CD4-positive, alpha-beta T cell treated with Interleukin-17A for 1 hour (primary cell): ENCODE measurements around the gene C14orf132.

Experiments
- DNase-seq: peaks from one replicate; pipeline ENCODE4 v3.0.0-alpha.2; 2020

The C14orf132 gene

DNA sequence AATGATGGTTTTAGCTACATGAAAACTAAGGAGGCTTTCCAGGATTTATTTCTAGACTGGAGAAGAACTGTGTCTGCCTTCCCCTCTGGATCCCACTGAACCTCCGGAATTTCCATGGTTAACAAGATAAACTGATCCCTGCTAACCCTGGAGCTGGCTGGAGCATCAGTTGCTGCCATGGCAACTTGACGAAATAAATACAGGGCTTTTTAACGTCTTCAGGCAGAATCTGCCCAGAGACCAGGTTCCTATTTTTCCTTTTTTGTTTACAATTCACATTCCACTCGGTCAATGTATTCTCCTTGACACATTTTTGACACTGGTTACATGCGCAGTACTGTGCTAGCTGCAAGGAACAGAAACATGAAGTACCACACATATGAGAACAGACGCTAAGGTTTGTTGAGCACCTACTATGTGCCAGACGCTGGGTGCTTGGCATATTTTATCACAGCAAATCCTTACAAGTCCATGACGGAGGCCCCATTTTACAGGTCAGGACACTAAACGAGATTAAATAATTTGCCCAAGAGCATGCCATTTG lies 1.7 kb downstream of the C14orf132 start:
- no peak for DNase-seq

DNA sequence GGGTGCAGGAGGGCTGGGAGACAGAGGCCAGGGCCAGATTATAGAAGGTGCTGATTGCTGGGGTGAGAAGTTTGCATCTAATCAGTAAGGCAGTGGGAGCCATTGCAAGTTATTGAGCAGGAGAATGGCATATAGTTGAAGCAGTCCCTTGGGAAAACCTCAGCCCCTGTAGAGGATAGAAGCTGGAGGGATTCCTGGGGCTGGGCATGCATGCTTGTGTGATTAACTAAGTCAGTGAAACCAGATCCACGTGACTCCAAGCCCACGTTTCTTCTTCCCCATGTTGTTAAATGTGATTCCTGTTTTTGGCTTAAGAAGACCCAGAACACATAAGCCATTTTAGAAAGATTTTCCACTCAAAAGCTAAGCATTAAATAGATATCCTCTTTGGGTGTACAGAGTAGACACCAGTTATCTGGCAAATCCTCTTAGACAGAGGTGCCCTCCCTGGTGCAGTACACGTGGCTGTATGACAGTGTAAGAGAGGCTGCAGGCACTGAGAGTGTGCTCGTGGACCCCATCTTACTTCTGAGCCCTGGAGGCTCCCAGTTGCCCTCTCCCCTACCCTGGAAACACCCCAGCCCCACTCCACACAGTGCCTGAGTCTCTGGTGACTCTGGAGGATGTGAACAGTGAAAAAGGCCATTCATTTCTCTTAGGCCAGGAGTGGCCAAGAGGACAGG lies 3.2 kb downstream of the C14orf132 start:
- DNase-seq: no peak

DNA sequence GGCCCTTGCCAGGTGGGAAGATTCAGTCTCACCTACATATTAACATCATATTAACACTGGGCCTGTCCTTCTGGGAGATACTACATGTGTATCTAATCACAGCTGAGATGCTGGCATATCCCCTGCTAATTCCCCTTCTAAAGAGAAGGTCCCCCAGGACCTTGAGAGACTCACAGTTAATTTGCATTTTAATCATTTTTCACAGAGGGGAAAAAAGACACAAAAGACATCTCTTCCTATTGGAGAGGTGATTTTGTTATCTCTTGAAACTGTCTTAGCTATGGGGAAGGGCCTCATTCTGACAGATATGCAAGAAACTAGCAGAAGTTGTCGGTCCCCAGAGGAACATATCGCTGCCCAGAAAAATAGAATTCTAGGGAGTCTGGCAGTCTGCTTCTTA lies 7.5 kb downstream of the C14orf132 start:
- DNase-seq: no peak

DNA sequence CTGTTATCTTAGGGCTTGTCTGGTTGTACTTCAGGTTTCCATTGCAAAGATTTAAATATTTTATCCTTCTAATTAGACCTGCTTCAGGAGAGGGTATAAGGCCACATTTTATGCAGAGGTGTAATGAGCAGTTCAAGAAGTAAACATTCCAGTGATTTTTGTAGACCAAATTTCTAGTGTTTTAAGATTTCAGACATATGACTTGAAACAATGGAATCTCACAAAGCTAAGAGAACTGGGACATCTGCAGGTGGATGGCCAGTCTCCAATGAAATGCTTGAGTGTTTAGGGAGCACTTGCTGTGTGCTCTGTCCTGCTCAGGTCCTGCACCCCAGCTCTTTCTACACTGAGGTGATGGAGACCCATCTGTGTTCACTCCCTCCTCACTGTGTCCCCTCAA lies 7.9 kb downstream of the C14orf132 start:
- DNase-seq: no peak

DNA sequence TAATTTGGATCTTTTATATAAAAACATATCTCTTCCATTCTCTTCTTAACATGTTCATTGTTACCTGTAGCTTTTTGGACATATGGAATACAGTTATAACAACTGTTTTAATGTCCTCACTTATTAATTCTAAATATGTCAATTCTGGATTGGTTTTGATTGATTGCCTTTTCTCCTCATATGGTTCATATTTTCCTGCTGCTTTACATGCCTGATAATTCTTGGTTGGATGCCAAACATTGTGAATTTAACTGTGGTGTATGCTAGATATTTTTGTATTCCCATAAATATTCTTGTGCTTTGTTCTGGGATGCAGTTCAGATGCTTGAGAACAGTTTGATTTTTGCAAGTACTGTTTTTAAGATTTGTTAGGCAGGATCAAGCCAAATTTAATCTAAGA lies 10.8 kb downstream of the C14orf132 start:
- DNase-seq: no peak

DNA sequence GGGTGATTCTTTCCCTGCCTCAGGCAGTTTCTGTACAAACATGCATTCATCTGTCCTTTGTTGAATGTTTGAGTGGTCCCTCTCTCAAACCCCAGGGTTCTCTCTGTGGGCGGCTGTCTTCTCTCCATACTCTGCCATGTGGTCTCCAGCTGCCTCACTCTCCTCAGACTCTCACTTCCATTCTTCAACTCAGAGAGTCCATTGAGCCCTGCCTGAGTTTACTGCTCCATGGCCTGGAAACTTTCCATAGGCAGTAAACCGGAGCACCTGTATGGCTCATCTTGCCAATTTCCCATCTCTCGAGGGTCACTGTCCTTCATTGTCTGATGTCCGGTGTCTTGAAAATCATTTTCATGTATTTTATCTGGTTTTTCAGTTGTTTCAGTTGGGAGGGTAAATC lies 11.3 kb downstream of the C14orf132 start:
- no peak for DNase-seq

DNA sequence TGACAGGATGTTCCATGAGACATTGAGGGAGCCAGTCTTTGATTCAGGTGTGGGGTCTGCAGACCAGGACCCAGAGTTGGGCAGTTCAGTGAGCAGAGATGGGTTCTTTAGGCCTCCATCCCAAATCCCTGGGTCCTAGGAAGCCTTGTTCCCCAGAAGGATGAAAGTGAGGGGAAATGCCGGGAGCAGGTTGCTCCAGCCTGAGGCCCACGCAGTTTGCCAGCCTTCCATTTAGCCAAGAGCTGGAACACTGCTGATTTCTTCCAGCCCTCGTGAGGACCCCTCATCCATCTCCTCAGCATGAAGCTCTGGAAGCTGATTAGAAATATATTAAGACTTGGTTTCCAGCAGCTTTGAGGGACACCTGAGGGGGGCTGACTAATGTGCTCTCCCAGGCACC lies 12.1 kb downstream of the C14orf132 start:
- DNase-seq: no peak

DNA sequence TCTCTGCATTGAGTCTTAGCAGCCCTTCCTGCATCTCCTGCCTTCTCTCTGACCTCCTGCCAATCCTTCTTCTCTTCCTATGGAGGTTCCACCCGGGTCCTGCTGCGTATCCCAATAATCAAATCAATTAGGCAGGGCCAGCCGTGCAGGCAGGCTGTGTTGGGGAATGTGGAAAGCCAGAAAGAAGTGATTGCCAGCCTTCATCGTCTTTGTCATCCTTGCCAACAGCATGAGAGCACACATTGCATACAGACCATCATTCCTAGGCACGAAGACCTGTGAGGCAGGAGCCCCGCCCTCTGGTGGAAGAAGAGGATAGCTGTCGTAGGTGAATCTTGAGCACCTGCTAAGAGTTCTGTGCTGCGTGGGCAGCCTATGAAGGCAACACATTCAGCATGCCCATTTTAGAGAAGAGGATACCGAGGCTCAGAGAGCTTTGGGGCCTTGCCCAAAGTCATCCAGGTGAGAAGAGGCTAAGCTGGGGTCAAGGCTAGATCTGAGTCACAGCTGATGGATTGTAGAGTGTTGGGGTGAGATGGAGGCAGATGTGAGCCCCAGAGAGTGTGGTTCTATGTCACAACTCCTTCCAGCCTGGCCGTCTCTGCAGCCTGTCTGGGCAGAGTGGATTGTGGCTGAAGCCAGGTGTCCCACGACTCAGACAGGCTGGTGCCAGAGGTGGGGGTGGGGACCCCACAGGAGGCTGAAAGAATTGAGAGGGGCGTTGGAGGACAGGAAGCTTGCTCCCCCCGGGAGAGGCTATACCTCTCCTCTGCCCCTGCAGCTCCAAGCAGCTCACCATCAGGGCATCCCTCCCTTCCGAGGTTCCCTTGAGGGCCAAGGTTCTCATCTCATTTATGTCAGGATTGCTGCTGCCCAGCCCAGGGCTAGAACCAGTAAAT lies 12.7 kb downstream of the C14orf132 start:
- DNase-seq: no peak

DNA sequence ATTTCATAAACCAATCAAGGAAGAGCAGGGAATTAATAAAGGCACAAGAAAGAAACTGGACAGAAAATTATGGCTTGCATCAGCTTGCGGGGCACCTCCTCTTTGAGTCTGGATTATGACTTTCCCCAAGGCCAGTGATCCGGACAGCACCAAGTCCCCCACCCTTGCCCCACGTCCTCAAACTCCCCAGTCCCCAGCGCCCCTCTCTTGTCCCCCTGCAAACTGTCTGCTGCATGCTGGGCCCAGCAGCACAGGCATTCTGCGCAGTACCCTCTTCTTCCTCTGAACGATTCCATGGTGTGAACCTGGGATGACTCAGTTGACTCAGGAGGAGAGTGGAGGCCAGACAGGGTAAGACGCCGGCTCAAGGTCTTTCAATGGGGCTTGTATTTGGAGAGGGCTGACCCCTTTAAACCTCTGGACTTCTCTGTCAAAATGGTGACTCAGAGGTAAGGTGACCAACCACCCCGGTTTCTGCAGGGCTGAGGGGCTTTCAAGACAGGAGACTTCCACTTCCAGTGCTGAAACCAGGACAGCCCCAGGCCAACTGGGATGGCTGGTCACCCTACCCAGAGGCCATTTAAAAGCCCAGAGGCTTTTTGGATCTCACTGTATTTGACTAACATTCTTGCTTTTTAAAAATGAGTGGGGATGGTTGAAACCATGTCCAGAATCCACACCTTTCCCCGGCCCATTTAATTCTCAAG lies 13.5 kb downstream of the C14orf132 start:
- no peak for DNase-seq

DNA sequence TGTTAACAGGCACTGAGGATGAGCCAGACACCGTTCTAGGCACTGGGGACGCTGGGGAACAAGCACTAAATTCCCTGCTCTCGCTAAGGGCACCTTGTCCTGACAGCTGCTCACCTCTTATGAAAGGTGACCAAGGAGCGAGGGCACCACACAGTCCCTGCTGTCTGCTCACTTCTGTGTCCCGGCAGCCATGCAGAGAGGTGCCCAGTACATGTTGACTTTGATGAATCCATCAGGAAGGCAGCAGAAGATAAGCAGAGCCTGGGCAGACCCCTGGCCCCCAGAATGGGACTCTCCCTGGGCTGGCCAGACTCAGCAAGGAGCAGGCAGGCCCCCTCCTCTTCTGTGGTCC lies 14.1 kb downstream of the C14orf132 start:
- no peak for DNase-seq

DNA sequence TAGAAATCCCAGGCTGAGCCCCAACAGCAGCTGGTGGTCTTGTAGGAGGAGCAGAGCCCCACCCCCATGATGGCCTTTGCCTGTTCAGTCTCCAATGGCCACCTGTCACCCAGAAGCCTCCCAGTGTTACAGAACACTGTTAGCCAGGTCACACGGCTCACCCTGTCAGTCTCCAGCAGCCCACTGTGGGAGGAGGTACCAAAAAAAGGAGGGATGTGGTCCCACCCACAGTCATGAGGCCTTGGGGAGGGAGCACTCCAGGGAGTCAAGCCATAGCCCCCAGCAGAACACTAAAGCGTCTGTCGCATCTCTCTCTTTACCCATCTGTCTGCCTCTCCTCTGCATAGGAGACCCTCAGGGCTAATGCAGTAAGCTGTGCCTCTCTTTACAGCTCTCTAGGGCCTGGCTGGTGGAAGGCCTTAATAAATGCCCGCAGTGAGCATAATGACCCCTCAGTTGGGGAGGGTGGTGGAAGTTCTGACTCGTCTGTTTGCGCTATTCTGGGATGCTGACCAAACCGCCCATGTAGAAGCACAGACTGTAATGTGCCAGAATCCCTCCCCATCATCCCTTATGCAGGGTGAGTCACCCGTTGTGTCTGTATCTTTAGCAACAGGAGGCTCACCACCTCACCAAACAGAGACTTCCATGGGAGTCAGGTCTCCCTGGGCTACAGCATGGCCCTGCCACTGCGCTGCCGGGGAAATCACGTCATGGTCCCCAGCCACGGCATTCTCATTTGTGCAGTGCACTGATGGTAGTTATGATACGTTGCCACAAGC lies 14.6 kb downstream of the C14orf132 start:
- no peak for DNase-seq

DNA sequence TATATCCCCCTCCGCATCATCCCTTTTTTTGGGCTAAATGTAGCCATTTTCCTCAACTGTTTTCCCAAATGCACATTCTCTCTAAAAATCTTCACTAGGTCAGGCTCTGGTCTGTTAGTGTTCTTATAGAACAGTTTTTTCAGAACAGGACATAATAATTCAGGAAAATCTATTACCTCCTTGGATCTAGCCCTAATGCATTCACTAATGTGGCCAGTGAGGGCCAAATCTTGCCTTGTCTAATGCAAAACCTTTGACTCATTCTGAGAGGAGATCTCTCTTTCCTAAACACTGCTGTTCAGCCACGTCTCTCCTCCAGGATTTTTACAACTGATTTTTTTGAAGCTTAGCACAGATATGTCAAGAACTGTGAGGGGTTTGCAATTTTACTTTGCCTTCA lies 15.5 kb downstream of the C14orf132 start:
- no peak for DNase-seq

DNA sequence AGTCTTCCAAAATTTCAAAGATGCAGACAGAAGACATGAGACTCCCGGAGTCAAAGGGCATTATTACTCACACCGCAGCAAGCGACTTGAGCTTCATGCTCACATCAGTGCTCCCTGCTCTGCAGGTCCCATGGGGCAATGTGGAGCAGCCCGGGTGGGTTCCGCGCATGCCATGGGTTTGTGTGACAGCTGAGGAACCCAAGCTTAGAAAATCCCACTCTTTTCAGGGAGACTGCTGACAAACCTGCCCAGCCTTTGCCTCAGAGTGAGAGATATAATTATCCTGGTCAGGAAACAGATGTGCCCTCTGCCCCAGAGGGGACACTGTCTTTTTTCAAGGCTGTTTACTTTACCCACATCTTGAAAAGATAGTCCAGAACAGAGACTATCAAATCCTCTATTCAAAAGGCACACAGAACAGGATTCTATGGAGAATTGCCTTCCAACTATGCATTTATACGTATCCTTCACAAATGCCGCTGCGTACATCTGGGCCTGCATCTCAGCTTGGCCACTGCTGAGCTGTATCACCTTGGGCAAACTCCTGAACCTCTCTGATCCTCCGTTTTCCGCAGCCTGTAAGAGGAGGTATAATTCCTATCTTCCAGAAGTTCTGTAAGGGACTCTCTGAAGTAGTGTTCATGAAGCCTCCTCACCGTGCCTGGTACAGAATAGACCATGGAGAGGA lies 16.0 kb downstream of the C14orf132 start:
- no peak for DNase-seq

DNA sequence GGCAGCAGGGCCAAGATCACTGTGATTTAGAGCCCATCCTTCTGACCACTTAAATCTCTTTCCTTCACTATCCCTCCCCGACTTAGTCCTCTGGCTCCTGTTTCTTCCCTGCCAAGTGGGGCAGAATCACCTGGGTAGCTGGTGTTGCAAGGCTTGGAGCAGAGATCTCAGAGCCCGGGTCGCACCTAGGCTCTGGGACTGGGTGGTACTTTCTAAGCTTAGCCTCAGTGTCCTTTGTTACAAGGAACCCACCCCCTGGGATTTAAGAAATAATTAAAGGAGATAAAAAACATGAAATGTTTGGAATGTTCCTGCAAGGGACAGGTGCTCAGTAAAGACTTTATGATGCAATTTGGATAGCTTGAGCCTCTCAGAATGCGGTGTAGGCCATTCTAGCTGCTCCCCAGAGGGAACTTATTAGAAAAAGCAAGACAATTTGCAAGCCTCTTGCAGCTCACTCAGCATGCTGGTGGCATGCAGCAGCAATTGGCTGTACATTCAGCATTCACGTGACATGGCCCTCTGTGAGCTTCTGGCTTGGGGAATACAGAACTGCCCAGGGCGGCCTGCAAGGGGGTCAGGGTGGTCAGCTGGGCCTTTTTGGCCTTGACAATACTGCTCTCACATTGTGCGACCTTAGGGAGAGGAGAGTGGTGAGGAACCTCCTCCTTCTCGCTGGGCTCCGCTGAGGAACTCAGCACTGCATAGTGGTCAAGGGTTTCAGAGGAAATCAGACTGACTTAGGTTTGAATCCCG lies 16.8 kb downstream of the C14orf132 start:
- no peak for DNase-seq

DNA sequence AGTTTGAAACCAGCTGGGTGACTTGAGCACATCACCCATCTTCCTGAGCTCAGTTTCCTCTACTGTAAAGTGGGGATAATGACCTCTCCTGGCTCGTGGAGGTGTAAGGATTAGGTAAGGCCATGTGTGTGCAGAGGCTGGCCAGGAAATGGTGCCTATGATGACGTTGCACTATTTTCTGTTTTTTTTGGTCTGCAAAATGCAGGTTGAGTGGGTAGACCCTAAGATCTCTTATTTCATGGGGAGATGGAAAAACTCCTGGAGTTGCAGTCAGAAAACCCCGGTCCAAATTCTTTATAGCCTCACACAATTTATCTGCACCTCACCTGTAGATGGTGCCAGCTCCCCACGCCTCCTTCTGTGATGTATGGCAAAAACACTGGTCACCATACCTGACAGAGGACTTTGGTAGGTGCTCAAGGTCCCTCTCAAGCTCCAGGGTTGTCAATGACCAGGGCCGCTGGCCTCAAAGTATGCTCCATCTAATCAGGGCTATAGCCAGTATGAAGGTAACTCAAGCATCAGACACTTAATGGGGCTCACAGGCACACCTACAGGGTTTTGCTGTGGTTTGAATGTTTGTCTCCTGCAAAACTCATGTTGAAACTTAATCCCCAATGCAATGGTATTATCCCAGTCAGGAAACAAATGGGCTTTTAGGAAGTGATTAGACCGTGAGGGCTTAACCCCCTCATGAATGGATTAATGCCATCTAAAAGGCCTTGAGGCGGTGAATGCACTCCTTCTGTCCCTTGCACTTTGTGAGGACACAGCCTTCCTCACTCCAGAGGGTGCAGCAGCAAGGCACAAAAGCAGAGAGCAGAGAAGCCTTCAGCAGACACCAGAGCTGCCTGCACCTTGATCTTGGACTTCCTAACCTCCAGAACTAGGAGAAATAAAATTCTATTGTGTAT lies 17.6 kb downstream of the C14orf132 start:
- DNase-seq: no peak

DNA sequence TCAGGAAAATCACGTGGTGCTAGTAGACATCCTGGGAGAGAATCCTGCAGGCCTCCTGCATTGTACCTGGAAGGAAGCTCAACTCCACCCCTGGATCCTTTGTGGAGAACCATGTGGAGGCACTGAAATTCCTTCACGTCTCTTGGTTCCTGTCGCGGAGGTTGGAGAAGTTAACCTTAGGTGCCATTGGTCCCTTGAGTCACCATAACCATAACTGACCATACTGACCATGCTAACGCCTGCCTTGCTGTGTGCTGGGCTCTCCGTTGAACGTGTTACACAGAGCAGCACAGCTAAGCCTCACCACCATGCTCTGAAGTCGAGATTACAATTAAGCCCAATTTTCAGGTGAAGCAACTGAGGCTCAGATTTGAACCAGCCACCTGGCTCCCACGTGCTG lies 18.6 kb downstream of the C14orf132 start:
- no peak for DNase-seq

DNA sequence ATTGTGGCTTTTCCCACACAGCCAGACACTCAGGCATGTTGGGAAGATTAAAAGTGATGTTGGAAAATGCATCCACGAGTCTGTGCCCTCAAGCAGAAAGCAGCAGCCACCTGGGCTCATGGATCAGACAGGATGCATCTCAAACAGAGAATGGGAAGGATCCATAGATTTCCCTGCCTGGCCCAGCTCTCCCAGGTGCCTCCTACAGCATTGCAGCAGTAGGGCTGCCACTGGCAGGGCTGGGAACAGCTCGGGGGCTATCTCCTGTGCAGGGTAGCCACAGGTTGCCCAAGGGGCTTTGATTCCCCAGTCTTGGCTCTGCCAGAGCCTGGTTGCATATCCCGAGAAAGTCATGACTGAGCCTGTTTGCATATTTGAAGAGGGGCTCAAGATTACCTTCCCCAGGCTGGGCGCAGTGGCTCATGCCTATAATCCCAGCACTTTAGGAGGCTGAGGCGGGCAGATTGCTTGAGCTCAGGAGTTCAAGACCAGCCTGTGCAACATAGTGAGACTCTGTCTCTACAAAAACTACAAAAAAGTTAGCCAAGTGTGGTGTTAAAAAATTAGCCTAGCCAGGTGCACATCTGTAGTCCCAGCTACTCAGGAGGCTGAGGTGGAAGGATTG lies 19.5 kb downstream of the C14orf132 start:
- no peak for DNase-seq

DNA sequence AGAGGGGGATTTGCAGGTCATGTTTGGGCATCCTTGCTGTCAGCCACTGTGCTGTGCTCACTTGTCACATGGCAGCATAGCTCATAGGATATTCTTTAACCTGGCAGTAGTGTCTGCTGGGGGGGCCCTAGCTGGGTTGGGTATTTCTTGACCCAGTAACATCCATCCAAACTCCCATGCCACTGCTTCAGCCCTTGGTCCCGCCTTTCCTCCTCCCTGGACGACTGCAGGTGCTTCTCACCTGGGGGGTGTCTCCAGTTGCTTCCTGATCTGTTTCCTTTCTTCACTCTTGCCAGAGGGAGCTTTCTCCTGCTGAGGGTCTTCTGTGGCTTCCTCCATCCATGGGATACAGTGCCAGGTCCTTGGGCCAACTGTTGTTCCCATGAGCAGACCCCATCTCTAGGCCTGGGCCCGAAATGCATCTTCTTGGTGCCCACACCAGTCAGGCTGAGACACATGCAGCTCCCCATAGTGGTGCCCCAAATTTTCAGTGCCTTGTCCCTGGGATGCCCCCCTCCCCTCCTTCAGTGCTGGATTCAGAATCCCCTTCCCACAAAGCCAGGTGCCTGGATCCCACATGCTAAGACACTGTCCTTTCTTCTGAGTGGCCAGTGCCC lies 20.5 kb downstream of the C14orf132 start:
- no peak for DNase-seq
